ENCODE results near the gene CHST15. TPM values are rescaled to one million over a fixed set of nuclear protein-coding genes. Genes with fewer than 3 reads are reported as not detected.

The CHST15 gene, protein sequence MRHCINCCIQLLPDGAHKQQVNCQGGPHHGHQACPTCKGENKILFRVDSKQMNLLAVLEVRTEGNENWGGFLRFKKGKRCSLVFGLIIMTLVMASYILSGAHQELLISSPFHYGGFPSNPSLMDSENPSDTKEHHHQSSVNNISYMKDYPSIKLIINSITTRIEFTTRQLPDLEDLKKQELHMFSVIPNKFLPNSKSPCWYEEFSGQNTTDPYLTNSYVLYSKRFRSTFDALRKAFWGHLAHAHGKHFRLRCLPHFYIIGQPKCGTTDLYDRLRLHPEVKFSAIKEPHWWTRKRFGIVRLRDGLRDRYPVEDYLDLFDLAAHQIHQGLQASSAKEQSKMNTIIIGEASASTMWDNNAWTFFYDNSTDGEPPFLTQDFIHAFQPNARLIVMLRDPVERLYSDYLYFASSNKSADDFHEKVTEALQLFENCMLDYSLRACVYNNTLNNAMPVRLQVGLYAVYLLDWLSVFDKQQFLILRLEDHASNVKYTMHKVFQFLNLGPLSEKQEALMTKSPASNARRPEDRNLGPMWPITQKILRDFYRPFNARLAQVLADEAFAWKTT
- 10 to 100 TPM; 30.9 to 42.6 TPM for total RNA-seq
- polyA plus RNA-seq = 10 to 100 TPM in 1 of 2 donors, 1 to 10 TPM in 1; 5.4 to 45.3 TPM
- long read RNA-seq, donor 1, full-length matches to known transcripts = 2 of 2 reads
- long read RNA-seq, donor 1, partial matches to known transcripts = 0 of 2 reads
- long read RNA-seq, donor 1, other reads (novel, unspliced or antisense) = 0 of 2 reads
- long read RNA-seq, donor 2 = 0 reads
- long read RNA-seq, donor 3, partial matches to known transcripts = 0 of 2 reads
- long read RNA-seq, donor 3, other reads (novel, unspliced or antisense) = 0 of 2 reads
- long read RNA-seq, donor 4 = 0 reads
- long read RNA-seq, donor 5, full-length matches to known transcripts = 5 of 5 reads
- long read RNA-seq, donor 5, partial matches to known transcripts = 0 of 5 reads
- long read RNA-seq, donor 5, other reads (novel, unspliced or antisense) = 0 of 5 reads

GRCh38 chr10:124092860-124093773, at the start of gene CHST15:
TSS of gene CHST15 (minus strand) at chr10:124093598. CDS start at chr10:124046212, 47,386 bp downstream.
- DNase-seq (peak; percentile 57 to 73 (median 57)), ATAC-seq (ENCODE audit: insufficient read depth, low FRiP score) (peak; percentile 42)
- WGBS, 2 donors = 0 to 1% methylated on average over 71 to 106 of the region's 106 CpGs
- peak within 1 kb of the TSS; percentile 62 for H3K4me3 ChIP-seq
- peak within 1 kb of the TSS in 1 of 2 donors; percentile 32 for H3K9ac ChIP-seq (ENCODE audit: insufficient read depth in 1 of 2, low read length in 2 of 2)
- peaks cover 0 to 3% (median 1%) of the 10 kb centered on the region in 4 donors for H3K9me3 ChIP-seq (ENCODE audit: control insufficient read depth in 4 of 4, insufficient read depth in 3 of 4, low read length in 3 of 4)
- H3K36me3 ChIP-seq (ENCODE audit: control insufficient read depth in 4 of 4, insufficient read depth in 4 of 4, low read length in 4 of 4) = no peaks in the 10 kb centered on the region
- H3K27ac ChIP-seq (ENCODE audit: low read depth in 1 of 2, low read length in 1 of 2) = peak within 1 kb of the TSS; percentile 81 to 84
- no peak for TF ChIP-seq CTCF (IDR thresholded peaks at IDR 0.05; ENCODE audit: control extremely low read depth, extremely low read depth)
- H3K27me3 ChIP-seq (ENCODE audit: control insufficient read depth in 3 of 3, insufficient read depth in 3 of 3, low read length in 2 of 3) = peaks cover 0 to 54% (median 33%) of the 10 kb centered on the region in 3 donors
- peaks cover 0 to 23% (median 9%) of the 10 kb centered on the region in 5 donors for H3K4me1 ChIP-seq (ENCODE audit: control insufficient read depth in 5 of 5, insufficient read depth in 5 of 5, low read length in 5 of 5)

DNA sequence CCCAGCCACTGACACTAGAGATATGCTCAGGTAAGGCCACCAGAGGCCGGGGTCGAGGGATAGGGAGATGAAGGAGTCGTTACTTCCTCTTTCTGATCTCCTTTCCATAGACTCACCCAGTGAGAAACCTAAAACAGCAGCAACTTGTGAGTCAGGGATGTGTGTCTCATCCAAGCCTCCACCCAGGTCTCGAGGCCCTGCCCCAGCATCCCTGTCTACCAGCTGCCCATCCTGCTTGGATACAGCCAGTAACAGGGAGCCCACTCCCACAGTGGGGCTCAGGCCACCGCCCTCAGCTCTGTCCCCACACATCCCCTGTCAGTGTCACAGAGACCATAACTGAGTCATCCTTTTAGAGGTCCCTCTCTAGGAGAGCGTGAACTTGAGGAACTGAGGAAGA, 49.6 kb upstream of the CHST15 start:
- H3K9ac ChIP-seq (ENCODE audit: insufficient read depth in 1 of 2, low read length in 2 of 2) = no peak overlapping the region
- no peak overlapping the region for H3K4me3 ChIP-seq
- no peak overlapping the region for H3K27ac ChIP-seq (ENCODE audit: low read depth in 1 of 2, low read length in 1 of 2)
- H3K36me3 ChIP-seq (ENCODE audit: control insufficient read depth in 4 of 4, insufficient read depth in 4 of 4, low read length in 4 of 4) = no peaks in the 10 kb centered on the region
- ATAC-seq (ENCODE audit: insufficient read depth, low FRiP score) (no peak), DNase-seq (peak in 1 of 3 donors; percentile 11)
- WGBS, 2 donors = 54 to 77% methylated on average over 6 of the region's 6 CpGs
- H3K4me1 ChIP-seq (ENCODE audit: control insufficient read depth in 5 of 5, insufficient read depth in 5 of 5, low read length in 5 of 5) = peaks cover 0 to 20% (median 4%) of the 10 kb centered on the region in 5 donors
- TF ChIP-seq CTCF (IDR thresholded peaks at IDR 0.05; ENCODE audit: control extremely low read depth, extremely low read depth) = no peak
- H3K27me3 ChIP-seq (ENCODE audit: control insufficient read depth in 3 of 3, insufficient read depth in 3 of 3, low read length in 2 of 3) = no peaks in the 10 kb centered on the region
- H3K9me3 ChIP-seq (ENCODE audit: control insufficient read depth in 4 of 4, insufficient read depth in 3 of 4, low read length in 3 of 4) = peaks cover 0 to 6% (median 0%) of the 10 kb centered on the region in 4 donors

- TF ChIP-seq CTCF (IDR thresholded peaks at IDR 0.05; ENCODE audit: control extremely low read depth, extremely low read depth) = no peak
- H3K36me3 ChIP-seq (ENCODE audit: control insufficient read depth in 4 of 4, insufficient read depth in 4 of 4, low read length in 4 of 4) = no peaks in the 10 kb centered on the region
- H3K9me3 ChIP-seq (ENCODE audit: control insufficient read depth in 4 of 4, insufficient read depth in 3 of 4, low read length in 3 of 4) = peaks cover 0 to 6% (median 0%) of the 10 kb centered on the region in 4 donors
- ATAC-seq (ENCODE audit: insufficient read depth, low FRiP score) = no peak
- H3K4me3 ChIP-seq = no peak overlapping the region
- WGBS, 2 donors = 81 to 92% methylated on average over 7 of the region's 7 CpGs
- H3K4me1 ChIP-seq (ENCODE audit: control insufficient read depth in 5 of 5, insufficient read depth in 5 of 5, low read length in 5 of 5) = peaks cover 0 to 23% (median 4%) of the 10 kb centered on the region in 5 donors
- H3K9ac ChIP-seq (ENCODE audit: insufficient read depth in 1 of 2, low read length in 2 of 2) = no peak overlapping the region
- no peak overlapping the region for H3K27ac ChIP-seq (ENCODE audit: low read depth in 1 of 2, low read length in 1 of 2)
- peak in 1 of 3 donors; percentile 8 for DNase-seq
- no peaks in the 10 kb centered on the region for H3K27me3 ChIP-seq (ENCODE audit: control insufficient read depth in 3 of 3, insufficient read depth in 3 of 3, low read length in 2 of 3)
Measured at GRCh38 chr10:124142006-124142739, 48.8 kb upstream of the CHST15 start.
